GM10847 (cell line): ENCODE data around the gene TCL1B.

ENCODE experiments used
- POLR2A ChIP-seq: IDR thresholded peaks from 2 replicates; pipeline ENCODE4 v1.6.1; 2011; ENCODE audit not compliant: insufficient read length; ENCODE audit errors: extremely low read depth

The TCL1B gene, protein sequence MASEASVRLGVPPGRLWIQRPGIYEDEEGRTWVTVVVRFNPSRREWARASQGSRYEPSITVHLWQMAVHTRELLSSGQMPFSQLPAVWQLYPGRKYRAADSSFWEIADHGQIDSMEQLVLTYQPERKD

GRCh38 chr14:95685978-95686922 lies at the start of gene TCL1B:
TCL1B (plus strand) TSS chr14:95686426; CDS start chr14:95686468, 42 bp downstream.
- no peak for TF ChIP-seq POLR2A

DNA sequence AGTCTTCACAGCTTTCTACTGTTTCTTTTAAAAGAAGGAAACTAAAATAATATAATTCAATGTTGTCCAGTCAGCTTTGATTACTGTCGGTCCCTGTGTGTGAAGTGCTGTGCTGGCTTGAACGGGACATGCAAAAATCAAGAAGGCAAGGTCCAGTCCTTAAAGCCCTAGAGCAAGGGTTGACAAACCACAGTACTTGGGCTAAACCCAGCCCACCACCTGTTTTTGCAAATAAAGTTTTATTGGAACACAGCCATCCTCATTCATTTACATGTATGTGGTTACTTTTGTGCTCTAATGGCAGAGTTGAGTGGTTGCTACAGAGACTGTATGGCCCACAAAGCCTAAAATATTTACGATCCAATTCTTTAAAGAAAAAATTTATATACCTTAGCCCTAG lies 41.2 kb upstream of the TCL1B start:
- TF ChIP-seq POLR2A, result no peak

- no peak for TF ChIP-seq POLR2A
Observed at GRCh38 chr14:95645389-95645996, 40.7 kb upstream of the TCL1B start.

DNA sequence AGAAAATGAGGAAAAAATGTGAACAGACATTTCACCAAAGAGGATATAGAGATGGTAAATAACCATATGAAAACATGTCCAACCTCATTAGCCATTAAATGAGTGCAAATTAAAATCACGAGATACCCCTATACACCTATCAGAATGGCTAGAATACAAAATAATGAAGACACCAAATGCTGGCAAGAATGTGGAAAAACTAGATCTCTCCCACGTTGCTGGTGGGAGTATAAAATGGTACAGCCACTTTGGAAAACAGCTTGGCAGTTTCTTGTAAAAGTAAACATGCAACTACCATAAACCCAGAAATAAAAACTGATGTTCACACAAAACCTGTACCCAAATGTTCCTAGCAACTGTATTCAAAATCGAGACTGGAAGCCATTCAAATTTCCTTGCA lies 38.3 kb upstream of the TCL1B start:
- no peak for TF ChIP-seq POLR2A

- TF ChIP-seq POLR2A, result no peak
Observed at GRCh38 chr14:95649230-95649629, 37.0 kb upstream of the TCL1B start.

DNA sequence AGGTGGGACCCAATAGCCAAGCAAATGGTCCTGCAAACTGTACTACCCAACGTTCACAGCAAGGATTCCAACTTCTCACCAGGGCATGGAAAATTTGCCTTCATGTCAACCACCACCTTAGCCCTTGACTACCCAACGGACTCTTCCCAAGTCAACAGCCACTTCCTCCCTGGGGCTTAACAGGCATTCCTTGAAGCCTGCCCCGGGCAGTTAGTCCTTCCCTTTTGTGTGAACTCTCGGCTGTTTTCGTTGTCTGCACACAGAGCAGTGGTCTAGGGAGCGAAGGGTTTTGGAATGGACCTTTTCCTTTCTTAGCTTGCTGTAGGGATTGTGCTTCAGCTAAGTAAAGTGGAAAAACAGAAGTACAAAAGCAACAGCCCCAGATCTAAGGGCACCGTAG lies 35.2 kb upstream of the TCL1B start:
- no peak for TF ChIP-seq POLR2A

DNA sequence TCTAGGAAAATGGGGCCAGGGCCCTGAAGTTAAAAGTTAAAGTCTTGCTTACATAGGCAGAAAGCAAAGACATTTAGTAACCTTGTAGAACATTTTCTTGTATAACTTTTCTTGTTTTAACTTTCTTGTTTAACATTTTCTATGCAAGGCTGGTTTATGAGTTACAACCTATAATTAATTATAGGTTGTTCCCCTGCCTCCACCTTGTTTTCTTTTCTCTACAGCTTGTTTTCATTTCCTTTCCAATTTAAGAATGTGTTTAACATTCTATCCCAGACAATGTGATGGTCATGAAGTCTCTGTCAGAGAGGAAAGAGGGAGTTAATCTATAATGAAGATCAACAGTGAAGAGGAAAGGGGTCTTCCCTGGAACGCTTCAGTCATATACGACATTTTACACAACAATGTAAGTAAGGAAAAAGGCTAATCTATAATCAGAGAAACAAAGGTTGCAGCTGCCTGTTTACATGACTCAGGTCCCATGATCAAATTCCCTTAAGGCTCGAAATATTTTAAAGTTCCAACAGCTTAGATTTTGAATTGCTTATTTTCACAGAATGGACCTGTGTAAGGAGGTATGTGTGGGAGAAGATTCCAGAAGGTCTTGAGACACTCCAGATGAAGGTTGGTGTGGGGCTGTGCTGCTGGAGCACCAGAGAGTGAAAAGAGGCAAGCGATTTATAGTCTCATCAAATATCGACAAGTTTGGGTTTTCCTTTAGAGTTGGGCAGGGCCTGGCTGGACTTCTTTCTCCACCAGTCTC lies 34.2 kb upstream of the TCL1B start:
- no peak for TF ChIP-seq POLR2A

GRCh38 chr14:95652690-95653089 lies 33.5 kb upstream of the TCL1B start:
- TF ChIP-seq POLR2A, result no peak

DNA sequence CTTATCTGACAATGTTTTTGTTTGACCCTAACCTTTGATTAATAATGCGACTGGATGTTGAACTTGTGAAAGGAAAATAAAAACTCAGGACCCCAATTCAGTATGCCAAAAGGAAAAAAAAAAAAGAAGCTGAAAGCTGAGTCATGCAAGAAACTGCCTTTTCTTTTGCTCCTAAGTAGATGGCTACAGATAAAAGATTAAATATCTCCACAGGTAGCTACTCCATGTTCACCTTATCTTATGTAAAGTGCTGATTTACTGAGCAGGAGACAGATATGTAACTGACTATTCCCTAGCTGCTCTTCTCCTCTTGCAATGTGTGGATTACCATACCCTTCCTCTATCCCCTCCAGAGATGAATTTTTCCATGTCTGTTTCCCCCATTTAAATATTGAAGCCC lies 30.8 kb upstream of the TCL1B start:
- no peak for TF ChIP-seq POLR2A

DNA sequence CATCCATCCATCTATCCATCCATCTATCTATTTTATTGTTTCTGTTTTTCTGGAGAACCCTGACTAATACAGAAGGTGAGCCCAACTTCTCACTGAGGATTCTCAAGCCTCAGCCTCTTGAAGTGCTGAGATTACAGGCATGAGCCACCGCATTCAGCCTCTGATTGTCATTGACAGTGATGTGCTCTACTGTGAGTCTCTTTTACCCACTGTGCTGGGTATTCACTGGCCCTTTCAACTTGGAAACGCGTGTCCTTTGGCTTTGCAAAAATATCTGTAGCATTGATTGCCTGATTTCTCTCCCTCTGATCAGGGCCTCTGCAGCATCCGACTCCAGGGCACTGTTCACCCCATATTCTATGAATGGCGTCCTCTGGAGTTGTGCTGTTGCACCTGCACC lies 29.6 kb upstream of the TCL1B start:
- no peak for TF ChIP-seq POLR2A

DNA sequence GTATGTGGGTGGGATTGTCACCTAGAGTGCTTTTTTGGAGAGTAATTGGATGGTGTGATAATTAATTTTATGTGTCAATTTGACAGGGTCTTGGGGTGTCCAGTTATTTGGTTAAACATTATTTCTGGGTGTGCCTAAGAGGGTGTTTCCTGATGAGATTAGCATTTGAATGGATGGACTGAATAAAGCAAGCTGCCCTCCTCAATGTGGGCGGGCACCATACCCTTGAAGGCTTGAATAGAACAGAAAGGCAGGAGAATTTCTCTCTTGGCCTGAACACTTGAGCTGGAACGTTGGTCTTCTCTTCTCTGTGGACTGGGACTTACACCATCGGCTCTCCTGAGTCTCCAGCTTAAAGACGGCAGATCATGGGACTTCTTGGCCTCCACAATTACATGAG lies 28.8 kb upstream of the TCL1B start:
- no peak for TF ChIP-seq POLR2A

- no peak for TF ChIP-seq POLR2A
Observed at GRCh38 chr14:95659293-95659989, 26.8 kb upstream of the TCL1B start.

- no peak for TF ChIP-seq POLR2A
Observed at GRCh38 chr14:95659990-95660385, 26.2 kb upstream of the TCL1B start.

DNA sequence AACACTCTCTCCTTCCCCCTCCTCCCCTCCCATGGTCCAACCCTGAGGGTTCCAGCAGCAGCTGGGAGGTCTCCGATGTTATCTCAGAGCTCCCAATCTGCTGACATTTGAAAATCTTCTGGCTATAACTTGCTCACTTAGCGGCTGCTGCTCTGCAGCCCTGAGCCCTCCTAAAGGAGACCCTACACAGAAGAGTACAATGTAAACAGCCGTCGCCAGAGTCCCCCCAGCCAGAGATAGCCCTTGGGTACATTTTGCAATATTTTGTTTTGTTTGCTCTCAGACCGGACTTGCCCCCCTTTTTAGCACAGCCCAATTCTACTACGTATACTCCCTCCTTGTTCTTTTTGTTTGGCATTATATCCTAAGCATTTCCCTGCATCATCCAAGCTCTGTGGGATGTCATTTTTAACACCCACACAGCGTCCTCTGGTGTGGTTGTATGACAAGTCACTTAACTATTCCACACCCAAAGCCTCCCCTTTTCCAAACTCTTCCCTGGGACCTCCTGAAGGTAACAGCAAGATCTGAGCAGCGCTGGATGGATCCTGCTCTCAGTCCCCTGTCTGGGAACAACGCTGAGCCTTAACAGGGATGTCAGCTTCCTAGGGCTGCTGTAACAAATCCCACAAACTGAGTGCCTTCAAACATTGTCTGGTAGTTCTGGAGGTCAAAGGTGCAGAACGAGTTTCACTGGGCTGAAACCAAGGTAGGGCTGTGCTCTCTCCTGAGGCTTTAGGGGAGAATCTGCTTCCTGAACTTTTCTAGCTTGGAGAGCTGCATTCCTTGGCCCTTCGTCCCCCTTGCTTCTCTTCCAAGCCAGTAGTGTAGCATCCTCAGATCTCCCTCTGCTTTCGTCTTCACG lies 25.3 kb upstream of the TCL1B start:
- no peak for TF ChIP-seq POLR2A

- no peak for TF ChIP-seq POLR2A
Observed at GRCh38 chr14:95662376-95663186, 23.6 kb upstream of the TCL1B start.
